Measurements from ENCODE around the gene ASGR1. TPM values are rescaled to one million over a fixed set of nuclear protein-coding genes. Genes with fewer than 3 reads are reported as not detected.

ASGR1 gene
- total RNA-seq, 4 donors from 2014 or later: 0.77 to 3.2 (median 1.8) TPM; not detected in 1

GRCh38 chr17:7224661-7225111 is 45.5 kb upstream of the ASGR1 start:
- Histone ChIP-seq H3K27ac (peak overlapping the region in 1 of 2 donors; percentile 2), H3K36me3 (no peaks in the 10 kb centered on the region), H3K4me1 (no peaks in the 10 kb centered on the region), H3K9me3 (no peaks in the 10 kb centered on the region), H3K4me3 (no peak overlapping the region), H3K27me3 (no peaks in the 10 kb centered on the region)
- intact Hi-C loops (cut with DNase I; ENCODE audit: low total_unique reads): no loop called here
- no peak for TF ChIP-seq CTCF (IDR thresholded peaks at IDR 0.05)
- TF ChIP-seq POLR2A (IDR thresholded peaks at IDR 0.05): no peak
- no peak for DNase-seq

GRCh38 chr17:7224110-7224509 is 44.9 kb upstream of the ASGR1 start:
- H3K36me3 ChIP-seq: no peaks in the 10 kb centered on the region
- no peaks in the 10 kb centered on the region for H3K9me3 ChIP-seq
- H3K4me1 ChIP-seq: no peaks in the 10 kb centered on the region
- no peak overlapping the region for H3K27ac ChIP-seq
- intact Hi-C loops (cut with DNase I; ENCODE audit: low total_unique reads): no loop called here
- H3K27me3 ChIP-seq: no peaks in the 10 kb centered on the region
- H3K4me3 ChIP-seq: no peak overlapping the region
- TF ChIP-seq POLR2A (IDR thresholded peaks at IDR 0.05) (no peak), CTCF (IDR thresholded peaks at IDR 0.05) (no peak)
- no peak for DNase-seq

DNA sequence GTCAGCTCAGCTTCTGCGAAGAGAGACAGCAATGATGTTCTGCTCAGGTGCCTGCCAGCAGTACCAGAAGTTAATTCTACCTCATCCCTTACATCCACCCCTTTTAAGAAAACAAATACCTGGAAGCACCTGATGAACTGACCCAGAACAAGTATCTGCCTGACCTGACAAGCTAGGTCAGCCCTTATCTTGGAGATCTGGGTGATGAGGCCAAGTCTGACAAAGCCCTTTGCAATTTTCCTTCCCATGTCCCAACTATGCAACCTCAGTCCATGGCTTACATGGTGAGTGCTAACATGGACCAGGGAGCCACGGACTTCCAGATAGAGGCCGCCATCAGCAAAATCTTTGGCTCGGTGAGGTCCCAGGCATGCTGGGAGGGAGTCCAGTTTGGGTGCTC is 44.2 kb upstream of the ASGR1 start:
- Histone ChIP-seq H3K4me3 (no peak overlapping the region), H3K9me3 (no peaks in the 10 kb centered on the region), H3K4me1 (peaks cover 0 to 1% of the 10 kb centered on the region in 2 donors), H3K27ac (no peak overlapping the region), H3K36me3 (no peaks in the 10 kb centered on the region), H3K27me3 (no peaks in the 10 kb centered on the region)
- intact Hi-C loops (cut with DNase I; ENCODE audit: low total_unique reads): no loop called here
- no peak for DNase-seq
- TF ChIP-seq POLR2A (IDR thresholded peaks at IDR 0.05) (no peak), CTCF (IDR thresholded peaks at IDR 0.05) (no peak)

DNA sequence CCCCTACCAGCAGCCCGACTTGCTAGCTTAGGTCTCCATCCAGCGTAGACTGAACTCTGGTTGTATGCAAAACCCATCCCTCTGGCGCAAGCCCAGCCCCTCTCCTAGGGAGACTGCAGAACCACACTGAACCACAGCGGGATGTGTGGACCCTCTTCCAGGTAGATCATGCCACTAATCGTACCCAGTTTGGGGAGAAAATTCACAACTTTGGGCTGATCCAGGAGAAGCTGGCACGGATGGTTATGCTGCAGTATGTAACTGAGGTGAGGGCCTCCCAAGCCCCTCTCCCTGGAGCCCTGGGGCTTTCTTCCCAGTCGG is 43.8 kb upstream of the ASGR1 start:
- Histone ChIP-seq H3K27ac (no peak overlapping the region), H3K36me3 (no peaks in the 10 kb centered on the region)

More for the DNA sequence above, 43.8 kb upstream of the ASGR1 start:
- Histone ChIP-seq H3K27me3 (no peaks in the 10 kb centered on the region), H3K9me3 (no peaks in the 10 kb centered on the region), H3K4me3 (no peak overlapping the region), H3K4me1 (peaks cover 0 to 5% of the 10 kb centered on the region in 2 donors)
- DNase-seq: no peak
- TF ChIP-seq CTCF (IDR thresholded peaks at IDR 0.05) (no peak), POLR2A (IDR thresholded peaks at IDR 0.05) (no peak)
- intact Hi-C loops (cut with DNase I; ENCODE audit: low total_unique reads): no loop called here

All from uterus (tissue), 4 donors.